ENCODE results near the gene FGF14. TPM values are rescaled to one million over a fixed set of nuclear protein-coding genes. Genes with fewer than 3 reads are reported as not detected.

Gene FGF14
- total and polyA plus RNA-seq, 8 donors = 0.42 to 2.4 (median 1.1) TPM

DNA sequence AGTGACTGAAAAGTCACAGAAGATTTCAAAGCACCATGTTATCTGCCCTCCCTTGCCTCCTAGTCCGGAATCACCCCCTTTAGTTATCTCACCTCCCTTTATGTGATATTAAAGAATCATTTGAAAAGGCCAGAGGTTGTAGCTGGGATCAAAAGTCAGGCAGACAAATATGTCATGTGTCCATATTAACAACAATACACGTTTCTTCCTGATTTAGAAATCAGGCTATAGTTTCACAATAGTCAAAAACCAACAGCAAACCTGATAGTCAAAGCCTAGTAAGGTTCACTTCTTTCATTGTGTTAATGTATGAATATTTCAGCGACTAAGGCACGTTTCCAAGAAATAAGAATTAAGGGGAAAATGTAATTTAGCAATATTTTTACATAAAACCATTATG is 622.7 kb downstream of the FGF14 start:
- FAIRE-seq (no peak), DNase-seq (no peak), ATAC-seq (no peak)
- Histone ChIP-seq H3K9me3 (no peaks in the 10 kb centered on the region), H3K4me3 (no peak overlapping the region), H3K4me1 (no peaks in the 10 kb centered on the region), H3K27ac (no peak overlapping the region), H3K36me3 (no peaks in the 10 kb centered on the region), H3K27me3 (no peaks in the 10 kb centered on the region)
- 47 to 55% methylated on average over 4 of the region's 4 CpGs for WGBS, 2 donors
- TF ChIP-seq, protein P1, sequence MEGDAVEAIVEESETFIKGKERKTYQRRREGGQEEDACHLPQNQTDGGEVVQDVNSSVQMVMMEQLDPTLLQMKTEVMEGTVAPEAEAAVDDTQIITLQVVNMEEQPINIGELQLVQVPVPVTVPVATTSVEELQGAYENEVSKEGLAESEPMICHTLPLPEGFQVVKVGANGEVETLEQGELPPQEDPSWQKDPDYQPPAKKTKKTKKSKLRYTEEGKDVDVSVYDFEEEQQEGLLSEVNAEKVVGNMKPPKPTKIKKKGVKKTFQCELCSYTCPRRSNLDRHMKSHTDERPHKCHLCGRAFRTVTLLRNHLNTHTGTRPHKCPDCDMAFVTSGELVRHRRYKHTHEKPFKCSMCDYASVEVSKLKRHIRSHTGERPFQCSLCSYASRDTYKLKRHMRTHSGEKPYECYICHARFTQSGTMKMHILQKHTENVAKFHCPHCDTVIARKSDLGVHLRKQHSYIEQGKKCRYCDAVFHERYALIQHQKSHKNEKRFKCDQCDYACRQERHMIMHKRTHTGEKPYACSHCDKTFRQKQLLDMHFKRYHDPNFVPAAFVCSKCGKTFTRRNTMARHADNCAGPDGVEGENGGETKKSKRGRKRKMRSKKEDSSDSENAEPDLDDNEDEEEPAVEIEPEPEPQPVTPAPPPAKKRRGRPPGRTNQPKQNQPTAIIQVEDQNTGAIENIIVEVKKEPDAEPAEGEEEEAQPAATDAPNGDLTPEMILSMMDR (IDR thresholded peaks at IDR 0.05) = no peak
- intact Hi-C loops (cut with DNase I) = no loop called here

DNA sequence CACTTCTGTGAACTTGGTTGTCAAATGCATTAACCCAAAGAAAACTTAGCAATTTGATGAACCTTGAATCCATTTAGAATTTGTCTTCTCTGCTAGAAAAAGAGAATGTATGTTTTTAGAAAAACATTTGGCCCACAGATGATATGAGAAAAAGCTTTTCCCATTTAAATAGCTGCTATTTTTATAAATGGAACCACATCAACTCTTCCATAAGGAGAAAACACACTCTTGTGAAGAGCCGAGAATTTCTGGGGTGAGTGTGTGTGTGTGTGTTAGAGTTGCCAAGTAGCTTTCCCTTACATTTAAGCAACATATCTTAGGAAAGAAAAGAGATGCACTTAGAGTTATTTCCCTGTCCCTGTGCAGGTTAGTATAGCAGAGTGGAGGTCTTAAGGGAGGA is 626.6 kb downstream of the FGF14 start:
- intact Hi-C loops (cut with DNase I) = no loop called here
- Histone ChIP-seq H3K9me3 (no peaks in the 10 kb centered on the region), H3K27me3 (no peaks in the 10 kb centered on the region), H3K27ac (no peak overlapping the region), H3K36me3 (no peaks in the 10 kb centered on the region), H3K4me3 (no peak overlapping the region), H3K4me1 (no peaks in the 10 kb centered on the region)
- ATAC-seq (no peak), DNase-seq (no peak), FAIRE-seq (no peak)
- WGBS, 2 donors = 61 to 70% methylated on average over 1 of the region's 1 CpG
- TF ChIP-seq, protein P1 (IDR thresholded peaks at IDR 0.05) = no peak

DNA sequence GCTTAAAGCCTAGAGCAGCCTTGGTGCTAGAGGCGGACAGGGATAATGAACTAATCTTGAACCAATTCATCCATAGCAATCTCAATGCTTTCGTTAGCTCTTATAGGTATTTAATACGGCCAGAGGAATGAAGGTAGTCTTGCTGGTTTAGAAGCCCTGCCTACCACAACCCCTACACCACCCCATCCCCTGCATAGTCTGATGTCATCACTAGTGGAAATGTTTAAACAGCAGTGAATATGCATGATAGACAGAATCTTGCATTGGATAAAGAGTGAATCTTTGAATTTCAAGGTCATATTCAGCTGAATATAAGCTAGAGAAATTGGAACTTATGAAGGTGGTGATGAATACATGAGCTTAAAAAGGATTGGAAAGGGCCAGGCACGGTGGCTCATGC is 627.5 kb downstream of the FGF14 start:
- no peaks in the 10 kb centered on the region for H3K27me3 ChIP-seq
- ATAC-seq = no peak
- DNase-seq = no peak
- H3K9me3 ChIP-seq = no peaks in the 10 kb centered on the region
- H3K27ac ChIP-seq = no peak overlapping the region
- intact Hi-C loops (cut with DNase I) = no loop called here
- no peak for FAIRE-seq
- H3K4me1 ChIP-seq = no peaks in the 10 kb centered on the region
- TF ChIP-seq, protein P1 (IDR thresholded peaks at IDR 0.05) = no peak
- no peaks in the 10 kb centered on the region for H3K36me3 ChIP-seq
- H3K4me3 ChIP-seq = no peak overlapping the region
- WGBS, 2 donors = 64 to 72% methylated on average over 4 of the region's 4 CpGs

DNA sequence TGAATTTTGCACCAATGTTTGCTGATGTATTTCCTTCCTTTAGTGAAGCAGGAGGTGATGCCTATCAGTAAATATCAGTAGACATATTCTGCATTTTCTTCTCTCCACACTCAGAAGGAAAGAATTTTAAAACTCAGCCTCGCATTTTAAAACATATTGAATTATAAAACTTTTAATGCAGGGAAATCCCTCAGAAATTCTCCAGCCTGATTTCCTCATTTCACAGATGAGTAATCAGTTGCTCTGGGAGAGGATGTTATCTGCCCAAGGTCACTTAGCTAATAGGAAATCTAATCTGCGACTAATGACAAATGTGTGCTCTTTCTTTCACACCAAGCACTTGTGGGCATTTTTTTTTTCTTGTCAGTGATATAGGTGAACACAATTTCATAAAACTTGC is 628.8 kb downstream of the FGF14 start:
- no peak for DNase-seq
- H3K27me3 ChIP-seq = no peaks in the 10 kb centered on the region
- H3K9me3 ChIP-seq = no peaks in the 10 kb centered on the region
- no peak overlapping the region for H3K27ac ChIP-seq
- intact Hi-C loops (cut with DNase I) = no loop called here
- no peak for FAIRE-seq
- no peaks in the 10 kb centered on the region for H3K4me1 ChIP-seq
- TF ChIP-seq, protein P1 (IDR thresholded peaks at IDR 0.05) = no peak
- no peaks in the 10 kb centered on the region for H3K36me3 ChIP-seq
- WGBS, 2 donors = 23 to 26% methylated on average over 2 of the region's 2 CpGs
- H3K4me3 ChIP-seq = no peak overlapping the region
- peak in 2 of 4 donors; percentile 68 to 69 for ATAC-seq

DNA sequence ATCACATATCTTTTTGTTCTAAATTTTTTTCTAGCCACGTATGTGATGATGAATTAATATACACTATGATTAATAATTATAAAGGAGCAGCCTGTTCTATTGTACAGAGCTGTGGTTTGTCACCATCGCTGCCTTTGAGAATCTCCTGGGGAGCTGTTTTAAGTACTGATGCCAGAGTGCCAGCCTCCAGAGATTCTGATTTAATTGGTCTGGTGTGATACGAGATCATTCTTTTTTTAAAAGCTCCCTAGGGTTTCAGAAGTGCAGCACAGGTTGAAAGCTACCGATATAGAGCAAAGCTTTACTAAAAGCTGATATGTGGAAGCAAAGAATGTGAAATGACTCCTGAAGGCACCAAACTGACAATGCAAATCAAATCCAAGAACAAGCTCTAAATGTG is 634.7 kb downstream of the FGF14 start:
- H3K4me3 ChIP-seq = no peak overlapping the region
- no peaks in the 10 kb centered on the region for H3K27me3 ChIP-seq
- ATAC-seq = no peak
- intact Hi-C loops (cut with DNase I) = no loop called here
- WGBS, 2 donors = 63 to 68% methylated on average over 4 of the region's 4 CpGs
- H3K9me3 ChIP-seq = no peaks in the 10 kb centered on the region
- TF ChIP-seq, protein P1 (IDR thresholded peaks at IDR 0.05) = no peak
- H3K36me3 ChIP-seq = no peaks in the 10 kb centered on the region
- FAIRE-seq = no peak
- no peak for DNase-seq
- H3K27ac ChIP-seq = no peak overlapping the region
- H3K4me1 ChIP-seq = no peaks in the 10 kb centered on the region
